OCI-LY1 (cell line): ENCODE measurements around the gene ARFGAP1.

Experiments used
- H2AFZ ChIP-seq: fragments of 200-600 bp; sonication (generic), shearing (Covaris generic); 2 replicates; pipeline ENCODE4 v1.6.0; 2014; ENCODE audit warnings: antibody characterized with exemption, mild to moderate bottlenecking, low read length
- H3F3A ChIP-seq: fragments of 200-600 bp; sonication (generic), shearing (Covaris generic); 2 replicates; pipeline ENCODE4 v1.6.0; 2014; ENCODE audit warnings: mild to moderate bottlenecking, antibody characterized with exemption, low read length, moderate library complexity; ENCODE audit not compliant: insufficient read depth
- H3K27ac ChIP-seq: fragments of 200-600 bp; sonication (generic); 2 replicates; pipeline ENCODE4 v1.5.1; 2014; ENCODE audit warnings: low read length, mixed run types, mild to moderate bottlenecking, low read depth; ENCODE audit not compliant: poor library complexity, severe bottlenecking
- H3K27me3 ChIP-seq: fragments of 200-600 bp; sonication (generic); 2 replicates; pipeline ENCODE4 v1.6.0; 2014; ENCODE audit warnings: antibody characterized with exemption, mild to moderate bottlenecking, low read length, moderate library complexity; ENCODE audit not compliant: insufficient read depth
- H3K36me3 ChIP-seq: fragments of 200-600 bp; sonication (generic); 2 replicates; pipeline ENCODE4 v1.6.1; 2014; ENCODE audit warnings: mild to moderate bottlenecking, antibody characterized with exemption, low read length, moderate library complexity, mixed read lengths; ENCODE audit not compliant: insufficient read depth
- H3K4me1 ChIP-seq: fragments of 200-600 bp; sonication (generic); 2 replicates; pipeline ENCODE4 v1.5.1; 2014; ENCODE audit warnings: mild to moderate bottlenecking, low read length, moderate library complexity; ENCODE audit not compliant: insufficient read depth, severe bottlenecking
- H3K4me2 ChIP-seq: fragments of 200-600 bp; sonication (generic), shearing (Covaris generic); 2 replicates; pipeline ENCODE4 v1.6.1; 2014; ENCODE audit warnings: low read length
- H3K4me3 ChIP-seq: fragments of 200-600 bp; sonication (generic); 2 replicates; pipeline ENCODE4 v1.5.1; 2014; ENCODE audit warnings: low read length, low read depth, mild to moderate bottlenecking, mixed read lengths; ENCODE audit not compliant: poor library complexity, severe bottlenecking
- H3K79me2 ChIP-seq: fragments of 200-600 bp; shearing (Covaris generic); 2 replicates; pipeline ENCODE4 v1.6.1; 2016; ENCODE audit warnings: mixed run types, low read length, mixed read lengths; ENCODE audit not compliant: insufficient read depth
- H3K9ac ChIP-seq: fragments of 200-600 bp; sonication (generic), shearing (Covaris generic); 2 replicates; pipeline ENCODE4 v1.6.1; 2014; ENCODE audit warnings: mild to moderate bottlenecking, low read length, mixed read lengths
- H3K9me2 ChIP-seq: fragments of 200-600 bp; sonication (generic), shearing (Covaris generic); 2 replicates; pipeline ENCODE4 v1.6.1; 2014; ENCODE audit warnings: low read depth, mild to moderate bottlenecking, low read length, mixed read lengths
- H3K9me3 ChIP-seq: fragments of 200-600 bp; shearing (Covaris generic); 2 replicates; pipeline ENCODE4 v1.6.1; 2014; ENCODE audit warnings: low read length, mixed read lengths
- H4K20me1 ChIP-seq: fragments of 200-600 bp; sonication (generic), shearing (Covaris generic); 2 replicates; pipeline ENCODE4 v1.6.0; 2016; ENCODE audit warnings: mild to moderate bottlenecking, low read length; ENCODE audit not compliant: insufficient read depth
- CTCF ChIP-seq: fragments of 200-600 bp; sonication (generic), shearing (Covaris generic); IDR thresholded peaks from 2 replicates; pipeline ENCODE4 v1.5.1; 2017; ENCODE audit warnings: mild to moderate bottlenecking, antibody characterized with exemption, low read length, moderate library complexity, mixed read lengths
- EZH2 ChIP-seq: fragments of 200-600 bp; sonication (generic), shearing (Covaris generic); IDR thresholded peaks from 2 replicates; pipeline ENCODE4 v1.8.0; 2017; ENCODE audit warnings: borderline replicate concordance, mixed run types, mild to moderate bottlenecking, antibody characterized with exemption, low read length, moderate library complexity, mixed read lengths

The ARFGAP1 gene

GRCh38 chr20:63254232-63254605 lies 18.4 kb upstream of the ARFGAP1 start, which contains the start of gene NKAIN4:
Gene NKAIN4 (minus strand): TSS chr20:63254463. CDS start chr20:63254450, 13 bp downstream.
- no peak within 1 kb of the TSS for H3K4me2 ChIP-seq
- no peaks in the 10 kb centered on the region for H3K36me3 ChIP-seq
- H3K9ac ChIP-seq: no peak within 1 kb of the TSS
- no peaks in the 10 kb centered on the region for H3K79me2 ChIP-seq
- H3K9me2 ChIP-seq: no peaks in the 10 kb centered on the region
- no peaks in the 10 kb centered on the region for H3K9me3 ChIP-seq
- H3K27me3 ChIP-seq: no peaks in the 10 kb centered on the region
- no peaks in the 10 kb centered on the region for H3K4me1 ChIP-seq
- H2AFZ ChIP-seq: no peak within 1 kb of the TSS
- no peaks in the 10 kb centered on the region for H3F3A ChIP-seq
- H3K4me3 ChIP-seq: no peak within 1 kb of the TSS
- no peak for TF ChIP-seq EZH2
- TF ChIP-seq CTCF: no peak
- no peak within 1 kb of the TSS for H3K27ac ChIP-seq
- no peaks in the 10 kb centered on the region for H4K20me1 ChIP-seq

GRCh38 chr20:63254606-63255384 lies 17.8 kb upstream of the ARFGAP1 start:
- Histone ChIP-seq H3K9me2 (no peaks in the 10 kb centered on the region), H3K4me2 (no peak overlapping the region), H3K27me3 (no peaks in the 10 kb centered on the region), H3K9ac (no peak overlapping the region), H3K36me3 (no peaks in the 10 kb centered on the region), H3K4me1 (no peaks in the 10 kb centered on the region), H3K4me3 (no peak overlapping the region), H3K79me2 (no peaks in the 10 kb centered on the region), H3K27ac (no peak overlapping the region), H3K9me3 (no peaks in the 10 kb centered on the region), H4K20me1 (no peaks in the 10 kb centered on the region), H2AFZ (no peak overlapping the region), H3F3A (no peaks in the 10 kb centered on the region)
- no peak for TF ChIP-seq EZH2
- no peak for TF ChIP-seq CTCF

GRCh38 chr20:63255931-63256704 lies 16.5 kb upstream of the ARFGAP1 start:
- Histone ChIP-seq H2AFZ (no peak overlapping the region), H4K20me1 (no peaks in the 10 kb centered on the region), H3K27me3 (no peaks in the 10 kb centered on the region), H3K36me3 (no peaks in the 10 kb centered on the region), H3K4me2 (no peak overlapping the region), H3K9ac (no peak overlapping the region), H3K79me2 (no peaks in the 10 kb centered on the region), H3K9me2 (no peaks in the 10 kb centered on the region), H3K27ac (no peak overlapping the region), H3F3A (no peaks in the 10 kb centered on the region), H3K9me3 (no peaks in the 10 kb centered on the region), H3K4me1 (no peaks in the 10 kb centered on the region), H3K4me3 (no peak overlapping the region)
- no peak for TF ChIP-seq EZH2
